ENCODE data around the gene LRRFIP1.

- TF ChIP-seq POLR2A (IDR thresholded peaks at IDR 0.05; ENCODE audit: low read depth, low read length) = no peak
- no peak for TF ChIP-seq POLR2AphosphoS5 (IDR thresholded peaks at IDR 0.05; ENCODE audit: low read depth, low read length)
- no peak for TF ChIP-seq SPI1 (IDR thresholded peaks at IDR 0.05; ENCODE audit: low read depth, low read length)
- no peak for TF ChIP-seq TAF1 (IDR thresholded peaks at IDR 0.05; ENCODE audit: low read depth, low read length)
- TF ChIP-seq PAX5 (IDR thresholded peaks at IDR 0.05; ENCODE audit: insufficient read depth, low read length, severe bottlenecking) = no peak
Measured at GRCh38 chr2:237647176-237648015, 20.0 kb downstream of the LRRFIP1 start.
